T-helper 2 cell (primary cell): ENCODE data around the gene NDUFS6.
"Not testable (repeated sequence)": the region's sequence is repeated elsewhere in the genome, so short reads cannot be mapped to it uniquely, and the experiment has no call there.

Source experiments
- DNase-seq, 5 experiments: peaks; one replicate each; pipeline versions ENCODE4 v3.0.0 to v3.0.0-alpha.2; 2012 to 2022

The NDUFS6 gene

DNA sequence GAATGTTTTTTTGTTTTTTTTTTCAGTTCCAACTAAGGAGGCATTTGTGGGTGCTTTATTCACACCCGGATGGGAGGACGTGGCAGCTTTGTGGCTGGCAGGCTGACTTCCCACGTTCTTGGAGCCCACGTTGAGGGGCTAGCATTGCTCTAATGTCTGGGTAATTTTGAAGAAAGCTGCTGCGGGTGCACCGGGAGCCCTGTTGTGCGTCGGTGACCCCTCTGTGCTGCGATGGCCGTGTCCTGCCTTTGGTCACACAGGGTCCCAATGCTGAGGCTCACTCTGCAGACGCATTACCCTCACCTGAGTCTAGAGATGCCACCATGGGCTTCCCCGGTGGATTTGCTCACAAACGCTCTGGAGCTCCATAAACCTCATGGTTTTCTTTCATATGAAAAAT is 34.2 kb downstream of the NDUFS6 start:
- no peak for DNase-seq

DNA sequence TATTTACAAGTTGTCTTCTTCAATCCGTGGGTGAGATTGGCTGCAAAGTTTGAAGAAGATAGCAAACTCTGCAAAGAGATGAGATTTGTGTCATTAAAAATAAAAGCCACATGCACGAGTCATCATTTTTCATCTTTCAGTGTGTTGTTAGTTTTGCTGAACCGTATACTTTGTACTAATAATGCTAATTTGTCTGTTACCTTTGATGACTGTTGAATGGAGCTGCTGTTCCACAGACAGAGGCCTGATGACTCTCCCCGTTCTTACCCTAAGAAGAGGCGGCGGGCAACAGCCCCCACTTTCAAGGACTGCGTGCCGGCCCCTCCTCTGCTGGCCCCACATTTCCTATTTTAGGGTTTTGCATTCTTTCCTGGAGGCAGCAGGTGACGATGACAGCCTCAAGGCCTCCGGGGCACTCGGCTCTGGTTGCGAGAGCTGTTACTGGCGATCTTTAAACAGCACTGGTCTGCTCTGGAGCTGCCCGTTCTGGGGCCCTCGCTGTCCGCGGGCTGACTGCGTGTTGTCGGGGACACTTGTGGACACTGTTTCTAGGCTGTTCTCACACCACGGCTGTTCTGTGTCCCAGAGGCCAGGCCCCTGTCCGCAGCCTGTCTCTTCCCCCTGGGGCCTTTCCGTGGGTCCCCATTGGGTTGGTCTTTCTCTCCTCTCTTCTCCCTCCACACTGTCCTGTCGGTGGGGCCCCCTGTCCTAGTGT is 35.1 kb downstream of the NDUFS6 start:
- DNase-seq: no peak

DNA sequence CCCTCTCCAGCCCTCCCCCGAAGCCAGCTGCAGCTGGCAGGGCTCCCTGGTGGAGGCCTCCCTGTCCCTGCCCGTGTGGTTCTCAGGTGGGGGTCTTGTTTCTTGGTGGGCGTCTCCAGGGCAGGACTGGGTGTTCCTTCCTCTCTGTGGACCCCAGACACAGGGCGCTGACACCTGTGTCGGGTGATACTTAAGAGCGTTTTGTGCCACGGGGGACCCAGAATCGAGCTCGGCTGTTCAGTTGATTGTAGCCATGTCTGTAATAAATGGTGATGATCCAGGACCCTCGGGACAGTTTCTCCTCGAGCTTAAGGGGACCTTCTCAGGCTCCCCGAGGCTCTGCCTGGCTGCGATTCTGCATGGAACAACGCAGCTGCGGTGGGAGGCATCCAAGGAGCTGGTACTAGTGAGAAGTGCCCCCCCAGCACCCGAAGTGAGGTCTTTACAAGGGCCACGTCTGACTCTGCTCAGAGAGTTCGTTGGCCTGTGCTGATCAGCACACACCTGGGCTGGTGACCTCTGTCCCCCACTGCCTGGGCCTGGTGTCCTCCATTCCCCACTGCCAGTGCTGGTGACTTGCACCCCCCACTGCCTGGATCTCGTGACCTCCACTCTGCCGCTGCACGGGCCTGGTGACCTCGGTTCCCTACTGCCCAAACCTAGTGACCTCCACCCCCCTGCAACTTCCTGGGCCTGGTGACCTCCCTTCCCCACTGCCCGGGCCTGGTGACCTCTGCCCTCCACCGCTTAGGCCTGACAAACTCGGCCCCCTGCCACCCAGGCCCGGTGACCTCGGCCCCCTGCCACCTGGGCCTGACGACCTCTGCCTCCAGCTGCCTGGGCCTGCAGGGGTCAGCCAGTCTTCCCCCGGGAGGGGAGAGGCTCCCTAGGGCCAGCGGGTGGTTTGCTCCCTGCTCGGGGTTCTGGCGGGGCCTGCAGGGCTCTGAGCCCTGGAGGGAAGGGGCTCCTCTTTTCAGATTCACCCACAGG is 36.0 kb downstream of the NDUFS6 start:
- DNase-seq: no peak

DNA sequence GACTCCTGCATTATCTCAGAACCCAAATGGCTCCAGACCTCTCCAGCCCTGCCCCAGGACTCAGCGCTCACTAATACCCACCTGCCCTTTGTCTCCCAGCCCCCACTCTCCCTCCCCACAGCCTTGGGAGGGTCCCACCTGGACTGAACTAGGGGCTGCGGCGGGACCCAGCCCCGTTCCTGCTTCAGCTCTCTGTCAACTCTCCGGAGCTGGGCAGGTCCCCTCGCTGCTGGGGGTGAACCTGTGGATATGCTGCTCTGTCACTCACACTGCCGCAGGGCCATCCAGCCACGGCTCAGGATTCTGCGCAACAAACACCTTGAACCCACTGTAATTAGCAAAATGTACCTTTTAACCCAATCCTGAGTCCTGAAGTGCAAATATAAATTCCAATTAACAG is 36.8 kb downstream of the NDUFS6 start:
- no peak for DNase-seq

DNA sequence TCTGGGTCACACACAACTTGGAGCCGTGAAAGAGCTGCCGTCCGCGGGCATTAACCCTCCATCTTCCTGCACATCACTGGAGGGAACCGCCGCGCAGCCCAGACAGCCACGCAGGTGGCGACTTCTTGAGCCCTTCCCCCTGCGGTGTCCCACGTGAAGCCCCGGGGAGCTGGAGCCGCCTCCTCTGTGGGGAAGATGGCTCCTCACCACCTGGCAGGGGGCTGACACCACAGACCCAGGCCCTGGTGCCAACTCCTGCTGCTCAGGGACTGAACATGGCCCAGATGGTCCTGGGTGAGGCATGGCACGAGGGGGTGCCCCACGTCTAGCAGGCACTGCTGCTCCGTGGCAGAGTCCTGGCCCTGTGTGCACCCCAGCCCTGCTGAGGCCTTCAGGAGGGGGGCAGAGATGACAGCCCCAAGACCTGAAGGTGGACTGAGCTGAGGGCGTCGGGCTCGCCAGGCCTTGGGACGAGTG is 38.9 kb downstream of the NDUFS6 start:
- DNase-seq: no peak

DNA sequence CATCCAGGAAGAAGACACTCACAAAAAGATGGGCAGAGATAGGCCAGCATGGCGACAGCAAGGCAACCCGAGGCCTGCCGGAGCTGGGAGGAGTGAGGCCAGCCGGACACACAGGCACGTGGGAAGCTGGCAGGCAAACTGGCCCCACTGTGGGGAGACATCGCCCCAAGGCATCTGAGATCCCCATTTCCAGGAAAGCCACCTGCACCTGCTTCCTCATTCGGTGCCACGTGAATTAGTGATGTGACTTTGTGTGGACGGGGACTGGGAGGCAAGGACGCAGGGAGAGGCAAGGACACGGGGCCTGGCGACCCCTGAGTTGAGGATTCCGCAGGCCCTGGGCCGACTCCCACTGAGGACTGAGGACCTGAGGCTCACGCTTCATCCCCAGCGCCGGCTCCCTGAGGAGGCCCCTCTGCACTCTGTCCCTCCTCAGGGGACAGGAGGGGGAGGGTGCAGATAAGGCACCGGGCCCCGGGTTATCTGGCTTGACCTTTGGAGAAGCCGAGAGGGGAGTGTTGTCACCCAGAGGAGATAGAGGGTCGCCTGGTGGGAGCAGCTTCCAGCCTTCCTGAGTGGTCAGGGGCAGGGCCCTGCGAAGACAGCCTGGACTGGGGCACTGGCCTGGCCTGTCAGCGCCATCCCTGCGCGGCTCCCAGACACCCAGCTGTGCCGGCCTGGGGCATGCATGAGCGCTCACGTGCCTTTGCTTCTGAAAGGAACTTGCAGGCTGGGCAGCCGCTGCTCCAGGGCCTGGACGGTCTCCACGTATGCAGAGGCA is 39.7 kb downstream of the NDUFS6 start:
- no peak for DNase-seq

DNA sequence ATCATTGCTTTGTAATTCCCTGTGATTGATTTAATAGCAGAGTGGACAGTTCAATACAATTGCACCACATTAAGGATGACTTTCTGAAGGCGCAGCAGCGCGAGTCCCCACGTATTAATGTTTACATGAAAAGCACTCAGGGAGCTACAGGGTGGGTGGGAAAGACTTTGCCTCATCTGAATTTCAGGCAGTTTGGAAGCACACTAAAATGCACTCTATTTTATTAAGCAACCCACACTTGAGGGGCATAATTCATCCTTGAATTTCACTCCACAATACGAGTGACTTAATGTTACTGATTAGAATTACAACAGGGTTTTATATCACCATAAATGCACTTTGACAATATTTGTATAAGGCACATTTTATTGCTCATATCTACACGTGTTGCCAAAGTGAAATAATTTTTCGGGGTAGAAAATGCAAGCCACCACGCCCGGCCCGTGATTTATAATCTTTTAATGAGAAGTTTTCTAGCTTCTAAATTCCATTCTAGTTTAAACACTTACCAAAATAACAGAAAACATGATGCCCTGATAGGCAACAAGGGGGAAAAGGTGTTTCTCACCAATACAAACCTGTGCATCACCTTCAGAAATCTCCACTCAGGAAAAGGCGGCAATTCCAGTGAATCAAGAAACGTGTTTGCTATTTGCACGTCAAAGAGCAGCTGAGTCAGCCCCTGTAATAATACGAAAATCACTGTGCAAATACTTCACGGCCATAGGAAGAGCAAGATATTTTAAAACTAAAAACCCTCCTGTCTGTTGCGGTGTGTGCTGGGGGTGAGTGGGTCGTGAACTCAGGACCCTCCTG is 41.0 kb downstream of the NDUFS6 start:
- no peak for DNase-seq

DNA sequence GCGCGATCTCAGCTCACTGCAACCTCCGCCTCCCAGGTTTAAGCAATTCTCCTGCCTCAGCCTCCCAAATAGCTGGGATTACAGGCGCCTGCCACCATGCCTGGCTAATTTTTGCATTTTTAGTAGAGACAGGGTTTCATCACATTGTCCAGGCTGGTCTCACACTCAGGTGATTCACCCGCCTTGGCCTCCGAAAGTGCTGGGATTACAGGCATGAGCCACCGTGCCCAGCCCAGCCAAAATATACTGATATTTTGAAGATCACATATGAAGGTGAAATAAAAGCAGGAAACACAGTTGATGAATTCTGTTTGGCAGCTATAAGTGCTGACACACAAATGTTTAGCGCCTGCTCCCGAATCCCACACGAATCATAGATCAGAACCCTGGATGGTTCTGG is 42.6 kb downstream of the NDUFS6 start:
- not testable (repeated sequence) for DNase-seq

DNA sequence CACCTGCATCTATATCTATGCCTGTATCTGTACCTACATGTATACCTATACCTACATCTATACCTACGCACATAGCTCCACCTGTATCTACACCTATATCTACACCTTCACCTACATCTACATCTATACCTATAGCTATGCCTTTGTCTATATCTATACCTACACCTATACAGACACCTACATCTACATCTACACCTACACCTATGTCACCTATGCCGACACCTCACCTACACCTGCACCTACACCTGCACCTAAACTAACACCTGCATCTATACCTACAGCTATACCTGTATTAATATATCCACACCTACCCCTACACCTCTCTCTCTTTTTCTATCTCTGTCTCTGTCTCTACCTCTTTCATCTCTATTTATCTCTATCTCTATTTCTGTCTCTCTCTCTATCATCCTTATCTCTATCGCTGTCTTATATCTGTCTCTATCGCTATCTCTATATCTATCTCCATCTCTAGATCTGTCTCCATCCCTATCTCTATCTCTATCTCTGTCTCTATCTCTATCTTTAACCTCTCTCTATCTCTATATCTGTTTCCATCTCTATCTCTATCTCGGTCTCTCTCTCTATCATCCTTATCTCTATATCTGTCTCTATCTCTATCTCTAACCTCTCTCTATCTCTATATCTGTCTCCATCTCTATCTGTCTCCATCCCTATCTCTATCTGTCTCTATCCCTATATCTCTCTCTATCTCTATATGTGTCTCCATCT is 43.7 kb downstream of the NDUFS6 start:
- DNase-seq: no peak

DNA sequence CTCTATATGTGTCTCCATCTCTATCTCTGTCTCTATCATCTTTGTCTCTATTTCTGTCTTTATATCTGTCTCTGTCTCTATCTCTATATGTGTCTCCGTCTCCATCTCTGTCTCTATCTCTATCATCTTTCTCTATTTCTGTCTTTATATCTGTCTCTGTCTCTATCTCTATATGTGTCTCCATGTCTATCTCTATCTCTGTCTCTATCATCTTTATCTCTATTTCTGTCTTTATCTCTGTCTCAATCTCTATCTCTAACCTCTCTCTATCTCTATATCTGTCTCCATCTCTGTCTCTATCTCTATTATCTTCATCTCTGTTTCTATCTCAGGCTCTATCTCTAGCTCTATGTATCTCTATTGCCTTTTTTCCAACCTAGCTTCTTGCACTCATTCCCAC is 44.5 kb downstream of the NDUFS6 start:
- DNase-seq: no peak

DNA sequence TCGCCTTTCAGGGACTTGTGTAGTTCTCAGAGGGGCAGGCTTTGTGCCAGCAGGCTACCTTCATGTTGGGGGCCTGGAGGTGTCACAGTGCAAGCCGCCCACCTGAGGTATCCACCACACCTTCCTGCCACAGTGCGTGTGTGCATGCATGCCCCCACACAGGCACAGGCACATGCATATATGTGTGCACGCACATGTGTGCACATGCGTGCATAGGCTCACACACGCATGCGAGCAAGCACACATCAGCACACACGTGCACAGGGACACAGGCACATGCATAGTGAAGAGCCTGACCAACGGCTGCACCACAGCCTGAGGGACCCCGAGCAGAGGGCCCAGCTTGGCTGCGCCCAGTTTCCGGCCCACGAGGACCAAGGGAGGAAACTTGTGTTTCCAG is 45.4 kb downstream of the NDUFS6 start:
- no peak for DNase-seq

DNA sequence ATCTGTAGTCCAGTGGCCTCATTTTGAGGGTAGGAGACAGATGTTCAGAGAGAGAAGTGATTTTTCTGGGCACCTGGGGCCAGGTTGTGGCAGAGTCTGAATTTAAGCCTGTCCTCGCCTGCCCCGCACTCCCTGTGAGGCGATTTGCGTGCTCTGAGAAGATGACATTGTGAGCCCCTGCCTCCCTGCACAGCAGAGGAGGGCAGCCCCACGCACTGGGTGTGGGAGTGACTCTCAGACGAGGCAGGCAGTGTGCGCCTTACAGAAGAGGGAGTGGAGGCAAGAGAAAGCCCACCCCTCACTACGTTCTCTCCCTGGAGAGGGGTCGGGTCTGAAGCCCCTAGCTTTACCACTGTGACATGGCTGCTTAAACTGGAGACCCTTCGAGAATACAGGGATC is 45.8 kb downstream of the NDUFS6 start:
- DNase-seq: no peak

DNA sequence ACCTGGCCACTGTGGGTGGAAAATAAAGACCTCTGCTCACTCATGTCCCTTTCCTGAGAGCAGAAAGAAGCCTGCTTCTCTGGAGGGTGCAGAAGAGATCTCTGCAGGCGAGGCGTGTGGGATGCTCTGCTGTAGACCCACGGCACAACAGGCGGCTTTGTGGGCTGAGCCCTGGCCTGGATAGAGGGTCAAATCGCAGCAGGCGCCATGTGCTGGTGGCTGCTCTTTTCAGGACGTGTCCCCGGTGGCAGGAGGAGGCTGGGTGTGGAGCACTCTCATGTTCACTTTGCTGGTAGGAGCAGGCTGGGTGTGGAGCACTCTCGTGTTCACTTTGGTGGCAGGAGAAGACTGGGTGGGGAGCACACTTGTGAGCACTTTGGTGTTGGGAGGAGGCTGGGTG is 46.4 kb downstream of the NDUFS6 start:
- no peak for DNase-seq

DNA sequence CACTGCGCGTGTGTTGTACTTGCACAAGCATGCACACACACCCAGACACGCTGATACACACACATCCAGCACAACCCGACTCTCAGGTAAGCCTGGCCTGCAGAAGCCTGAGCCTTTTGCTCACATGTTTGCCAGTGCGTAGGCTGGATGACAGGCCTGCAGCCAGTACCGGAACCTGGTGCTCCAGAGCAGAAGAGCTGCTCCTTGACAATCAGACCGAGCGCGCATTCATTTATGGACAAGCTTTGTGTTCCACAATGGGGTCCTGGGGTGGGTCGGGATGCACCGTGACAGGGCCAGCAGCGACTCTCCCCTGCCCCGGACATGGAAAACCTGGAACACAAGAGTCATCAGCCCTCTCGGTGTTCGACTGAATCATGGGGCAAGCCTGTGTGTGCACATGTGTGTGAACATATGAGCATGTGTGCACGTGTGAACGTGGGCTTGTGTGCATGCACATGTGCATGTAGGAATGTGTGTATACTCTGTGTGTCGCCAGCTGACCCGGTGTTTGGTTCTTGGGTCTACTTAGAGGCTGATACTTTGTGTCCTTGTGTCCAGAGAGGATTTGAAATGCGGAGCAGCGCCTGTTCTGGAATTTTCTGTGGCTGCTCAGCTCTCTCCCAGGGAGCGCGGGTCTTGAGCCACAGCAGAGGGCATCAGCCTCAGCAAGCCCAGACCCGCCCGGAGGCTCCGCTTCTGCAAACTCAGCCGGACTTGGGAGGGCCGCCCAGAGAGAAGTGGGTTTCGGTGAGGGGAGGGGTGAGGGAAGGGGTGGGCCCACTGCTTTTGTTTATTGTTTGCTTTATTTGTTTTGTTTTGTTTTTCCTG is 49.3 kb downstream of the NDUFS6 start:
- no peak for DNase-seq

DNA sequence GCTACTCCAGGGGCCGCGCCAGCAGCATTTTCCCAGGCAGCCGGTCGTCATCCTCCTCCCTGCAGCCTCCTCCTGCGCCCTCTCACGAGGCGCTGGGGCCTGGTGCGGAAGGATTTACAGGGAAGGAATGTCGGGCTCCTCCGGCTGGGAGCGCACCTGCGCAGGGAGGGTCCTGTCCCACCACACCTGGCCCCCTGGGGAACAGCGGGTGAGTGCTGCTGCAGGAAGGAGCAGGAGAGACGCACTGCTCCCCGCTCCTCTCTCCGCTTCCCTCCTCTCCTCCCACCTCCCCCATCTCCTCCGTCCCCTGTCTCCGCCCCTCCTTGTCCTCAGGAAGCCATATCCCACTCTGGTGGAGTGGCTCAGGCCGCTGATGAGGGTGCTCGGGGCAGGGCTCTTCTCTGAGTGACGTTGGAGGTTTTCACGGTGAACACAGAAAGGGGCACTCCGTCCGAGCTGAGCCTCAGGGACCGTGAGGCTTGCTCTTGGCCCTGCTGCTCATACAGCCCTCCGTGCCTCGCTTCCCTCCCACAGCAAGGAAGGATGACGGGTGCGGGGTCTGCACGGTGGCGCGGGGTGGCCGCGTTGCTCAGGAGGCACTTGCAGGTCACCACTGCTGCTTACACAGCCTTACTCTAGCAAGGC is 50.2 kb downstream of the NDUFS6 start:
- DNase-seq: no peak

DNA sequence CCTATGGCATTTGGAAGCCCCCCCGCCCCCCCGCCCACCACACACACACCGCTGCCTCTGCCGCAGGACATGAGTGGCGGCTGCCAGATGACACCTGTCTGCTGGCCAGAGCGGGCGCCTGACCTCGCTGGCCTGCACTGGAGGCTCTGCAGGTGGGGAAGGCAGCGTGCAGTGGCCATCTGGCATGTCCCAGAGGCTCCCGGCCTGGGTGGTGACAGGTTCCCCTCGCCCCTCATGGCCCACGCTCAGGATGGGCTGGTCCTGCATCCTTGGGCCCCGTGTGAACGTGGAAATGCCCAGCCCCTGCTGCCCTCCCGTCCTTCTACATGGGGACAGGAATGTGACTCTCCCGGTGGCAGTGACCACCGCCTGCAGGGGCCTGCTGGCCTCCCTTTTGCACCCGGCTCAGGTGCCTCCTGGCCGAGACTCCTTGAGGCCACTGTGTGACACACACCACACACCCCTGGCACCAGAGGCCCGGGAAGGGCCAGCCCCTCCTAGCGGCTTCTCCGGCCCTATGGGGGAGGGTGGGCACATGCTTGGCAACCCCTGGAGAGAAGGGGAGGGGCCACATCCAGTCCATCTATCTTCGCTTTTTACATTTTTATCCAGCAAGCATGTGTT is 51.2 kb downstream of the NDUFS6 start:
- DNase-seq: no peak

DNA sequence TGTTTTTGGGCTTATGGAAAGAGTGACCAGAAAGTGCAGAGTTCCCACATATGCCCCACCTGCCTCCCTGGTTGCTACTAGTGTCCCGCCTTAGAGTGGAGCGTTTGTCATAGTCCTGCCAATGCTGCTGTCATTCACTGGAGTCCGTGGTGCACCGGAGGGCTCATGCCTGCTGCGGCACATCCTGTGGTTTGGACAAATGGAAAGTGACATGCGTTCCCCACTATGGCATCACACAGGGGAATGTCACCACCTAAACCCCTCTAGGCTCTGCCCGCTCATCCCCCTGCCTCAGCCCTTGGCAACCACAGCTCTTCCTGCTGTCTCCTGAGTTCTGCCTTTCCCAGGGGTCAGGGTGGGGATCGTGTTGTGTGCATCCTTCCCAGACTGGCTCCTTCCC is 52.3 kb downstream of the NDUFS6 start:
- DNase-seq: no peak

DNA sequence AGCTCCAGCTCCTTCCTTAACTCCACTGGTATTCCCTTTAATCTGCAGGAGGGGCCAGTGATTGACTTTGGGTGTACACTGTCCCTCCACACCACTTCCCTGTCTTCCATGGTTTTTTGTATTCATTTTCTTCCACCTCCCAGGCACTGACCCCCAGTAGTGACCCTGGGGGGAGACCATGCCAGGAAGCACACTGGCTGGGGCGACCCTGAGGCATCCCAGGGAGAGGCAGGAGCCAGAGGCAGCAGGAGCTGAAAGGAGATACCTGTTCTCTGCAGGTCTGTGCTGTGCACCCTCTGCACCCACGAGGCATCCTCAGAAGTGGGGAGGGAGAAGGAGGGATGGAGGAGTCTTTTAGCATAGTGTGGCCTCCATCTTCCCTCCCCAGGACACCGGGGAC is 53.9 kb downstream of the NDUFS6 start:
- no peak for DNase-seq

DNA sequence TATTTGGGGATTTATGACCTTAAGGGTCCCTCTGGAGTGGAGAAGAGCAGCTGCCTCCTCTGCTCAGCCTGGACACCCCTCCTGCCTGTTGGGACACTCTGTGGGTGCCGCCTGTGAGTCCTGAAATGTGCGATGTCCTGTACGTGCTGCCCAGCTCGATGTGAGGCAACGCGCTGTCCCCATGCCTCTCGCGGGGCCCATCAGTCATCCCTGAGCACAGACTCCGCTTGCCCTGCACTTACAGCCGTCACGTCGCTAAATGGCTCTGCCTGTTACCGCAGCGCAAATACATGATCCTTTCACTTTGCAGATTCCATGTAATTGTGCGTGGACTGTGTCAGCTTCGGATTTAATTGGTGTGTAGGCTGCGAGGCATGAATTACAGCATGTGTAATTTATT is 54.4 kb downstream of the NDUFS6 start:
- no peak for DNase-seq
